Spleen (tissue), 11 donors: ENCODE data around the gene NRXN3. TPM values are rescaled to one million over a fixed set of nuclear protein-coding genes. Genes with fewer than 3 reads are reported as not detected.

Experiments used
- DNase-seq: peaks from one replicate; pipeline ENCODE4 v3.0.0-alpha.2; 2020
- H3K27ac ChIP-seq, 8 donors: fragments of 200-600 bp; sonication (generic) in 7 of 8; 1 replicate in 4 of 8; 2 replicates in 4 of 8; pipeline versions ENCODE4 v1.5.0 to v1.8.0; 2016 to 2021; ENCODE audit warnings: inconsistent platforms in 4 of 8, mild to moderate bottlenecking in 4 of 8, moderate library complexity in 1 of 8
- H3K27me3 ChIP-seq, 7 donors: fragments of 200-600 bp; sonication (generic) in 6 of 7; replicated peaks in 1 of 7; 1 replicate in 4 of 7; 2 replicates in 3 of 7; pipeline versions ENCODE4 v1.5.0 to v1.8.0; 2016 to 2021; ENCODE audit warnings: inconsistent platforms in 3 of 7, mild to moderate bottlenecking in 1 of 7
- H3K36me3 ChIP-seq, 6 donors: fragments of 200-600 bp; sonication (generic) in 5 of 6; 1 replicate in 4 of 6; 2 replicates in 2 of 6; pipeline versions ENCODE4 v1.5.0 to v1.8.0; 2016 to 2021; ENCODE audit warnings: inconsistent platforms in 2 of 6
- H3K4me1 ChIP-seq, 6 donors: fragments of 200-600 bp; sonication (generic) in 5 of 6; 1 replicate in 3 of 6; 2 replicates in 3 of 6; pipeline versions ENCODE4 v1.5.0 to v1.8.0; 2016 to 2021; ENCODE audit warnings: inconsistent platforms in 3 of 6
- H3K4me3 ChIP-seq, 8 donors: fragments of 200-600 bp; sonication (generic) in 7 of 8; 1 replicate in 4 of 8; 2 replicates in 4 of 8; pipeline versions ENCODE4 v1.5.0 to v1.8.0; 2016 to 2021; ENCODE audit warnings: inconsistent platforms in 4 of 8, mild to moderate bottlenecking in 4 of 8, moderate library complexity in 2 of 8
- H3K9me3 ChIP-seq, 8 donors: fragments of 200-600 bp; sonication (generic) in 7 of 8; 1 replicate in 4 of 8; 2 replicates in 4 of 8; pipeline versions ENCODE4 v1.5.0 to v1.8.0; 2016 to 2021; ENCODE audit warnings: inconsistent platforms in 4 of 8
- POLR2A ChIP-seq, 3 donors: fragments of 450-650 bp; IDR thresholded peaks; one replicate each; pipeline ENCODE4 v1.5.1; 2017; ENCODE audit warnings: antibody characterized with exemption in 3 of 3, mild to moderate bottlenecking in 1 of 3
- POLR2AphosphoS5 ChIP-seq, 3 donors: sonication (generic); formaldehyde crosslinking; IDR thresholded peaks; one replicate each; pipeline ENCODE4 v1.5.1; 2017; ENCODE audit warnings: antibody characterized with exemption in 3 of 3
- WGBS, 5 donors: extraction: QIAGEN DNeasy Blood & Tissue Kit in 3 of 5; methylation state at CpG; one replicate each; pipeline versions ENCODE4 v1.1.5 to v1.1.7; 2013 to 2018; 5-methylcytosine and 5-hydroxymethylcytosine counted together
- intact Hi-C: fragments of 100-400 bp; cut with DNase I; formaldehyde crosslinking; loops from one replicate; pipeline ENCODE4 v1.15.0; 2023; ENCODE audit warnings: low total_unique reads
- polyA plus RNA-seq, 3 donors: library from polyadenylated mRNA; stranded (reverse); fragments of 200-250 nt; gene quantifications; one replicate each; pipeline ENCODE4 v1.2.1, GENCODE V29; 2013
- total RNA-seq, 7 donors: library from RNA; depleted of rRNA in 3 of 7; stranded (reverse); fragments of >200 nt in 3 of 7; fragmentation: NEBNext Ultra II Directional in 4 of 7; extraction: Animal tissue kit (Norgen Biotek cat#: 25700) in 4 of 7; gene quantifications; one replicate each; pipeline versions ENCODE4 v1.1.0 to v1.2.1, GENCODE V29; 2016 to 2021
- TF ChIP-seq, protein P1 (sequence below), 11 experiments: fragments of 200-600 bp in 7 of 11; fragments of 450-650 bp in 4 of 11; sonication (generic) in 4 of 11; IDR thresholded peaks in 8 of 11; conservative IDR thresholded peaks in 3 of 11; 1 replicate in 7 of 11; 2 replicates in 4 of 11; pipeline versions ENCODE4 v1.4.0 to v1.8.0; 2016 to 2021; ENCODE audit warnings: antibody characterized with exemption in 11 of 11, inconsistent platforms in 4 of 11, mild to moderate bottlenecking in 1 of 11
- donor health status: healthy with polysubstance abuse.
- donor health status: DM: no; HTN: no; CAD: no; lungs with moderate emphysema.
- donor health status: DM: no; HTN: no; CAD: no.
- donor health status: Bipolar disorder and iron deficiency.
- donor health status: healthy.
- donor health status: DM: no; HTN: no; CAD: no.
- donor health status: DM: yes; HTN: yes; CAD: no.

The NRXN3 gene
- total and polyA plus RNA-seq, 10 donors = 0.21 to 11.5 (median 1.6) TPM

DNA sequence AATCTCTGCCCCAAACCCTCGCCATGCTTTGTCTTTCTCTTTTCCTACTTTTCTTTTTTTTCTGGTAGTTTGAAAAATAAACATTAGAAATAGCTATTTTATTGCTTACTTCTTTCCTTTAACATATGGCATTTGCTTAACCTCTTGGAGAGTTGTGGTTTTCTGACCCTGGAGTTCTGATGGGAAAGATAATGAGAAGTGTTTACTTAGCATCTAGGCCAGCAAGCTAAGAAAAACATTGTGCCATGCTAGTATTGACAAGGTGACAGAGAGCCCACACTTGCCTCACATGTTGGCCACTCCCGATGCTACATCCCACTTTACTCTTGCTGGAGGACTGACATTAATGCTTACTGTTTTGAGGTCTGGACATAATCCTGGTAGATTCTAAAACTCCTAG is 1154.9 kb downstream of the NRXN3 start:
- no peak overlapping the region for H3K4me3 ChIP-seq
- no peaks in the 10 kb centered on the region for H3K36me3 ChIP-seq
- H3K4me1 ChIP-seq = no peaks in the 10 kb centered on the region
- 20 to 64% (median 41%) methylated on average over 2 of the region's 2 CpGs for WGBS, 5 donors
- DNase-seq = no peak
- no peaks in the 10 kb centered on the region for H3K9me3 ChIP-seq
- TF ChIP-seq POLR2A (IDR thresholded peaks at IDR 0.05) = no peak
- TF ChIP-seq, protein P1, sequence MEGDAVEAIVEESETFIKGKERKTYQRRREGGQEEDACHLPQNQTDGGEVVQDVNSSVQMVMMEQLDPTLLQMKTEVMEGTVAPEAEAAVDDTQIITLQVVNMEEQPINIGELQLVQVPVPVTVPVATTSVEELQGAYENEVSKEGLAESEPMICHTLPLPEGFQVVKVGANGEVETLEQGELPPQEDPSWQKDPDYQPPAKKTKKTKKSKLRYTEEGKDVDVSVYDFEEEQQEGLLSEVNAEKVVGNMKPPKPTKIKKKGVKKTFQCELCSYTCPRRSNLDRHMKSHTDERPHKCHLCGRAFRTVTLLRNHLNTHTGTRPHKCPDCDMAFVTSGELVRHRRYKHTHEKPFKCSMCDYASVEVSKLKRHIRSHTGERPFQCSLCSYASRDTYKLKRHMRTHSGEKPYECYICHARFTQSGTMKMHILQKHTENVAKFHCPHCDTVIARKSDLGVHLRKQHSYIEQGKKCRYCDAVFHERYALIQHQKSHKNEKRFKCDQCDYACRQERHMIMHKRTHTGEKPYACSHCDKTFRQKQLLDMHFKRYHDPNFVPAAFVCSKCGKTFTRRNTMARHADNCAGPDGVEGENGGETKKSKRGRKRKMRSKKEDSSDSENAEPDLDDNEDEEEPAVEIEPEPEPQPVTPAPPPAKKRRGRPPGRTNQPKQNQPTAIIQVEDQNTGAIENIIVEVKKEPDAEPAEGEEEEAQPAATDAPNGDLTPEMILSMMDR (IDR thresholded peaks at IDR 0.05 in 8 of 11, conservative IDR thresholded peaks at IDR 0.05 in 3 of 11) = no peak
- TF ChIP-seq POLR2AphosphoS5 (IDR thresholded peaks at IDR 0.05) = no peak
- intact Hi-C loops = no loop called here
- no peak overlapping the region for H3K27ac ChIP-seq
- no peaks in the 10 kb centered on the region for H3K27me3 ChIP-seq

DNA sequence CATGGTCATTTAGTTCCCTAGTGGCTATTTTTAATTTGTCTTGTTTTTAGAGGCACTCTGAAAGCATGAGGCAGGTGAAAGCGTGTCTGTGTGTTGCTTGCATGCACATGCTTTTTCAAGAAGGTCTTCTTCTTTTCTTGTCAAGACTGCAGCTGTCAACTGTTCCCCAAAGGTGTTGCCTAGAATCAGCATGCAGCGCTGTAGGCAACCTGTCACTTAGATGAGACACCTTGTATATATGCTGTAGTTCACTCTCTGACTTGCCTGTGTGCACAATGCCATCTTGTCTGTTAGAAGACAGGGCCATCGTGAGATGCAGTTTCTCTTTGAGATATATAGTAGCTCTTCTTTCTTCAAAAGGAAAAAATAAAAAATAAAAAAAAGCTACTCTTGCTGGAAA is 1155.4 kb downstream of the NRXN3 start:
- H3K9me3 ChIP-seq = no peaks in the 10 kb centered on the region
- intact Hi-C loops = no loop called here
- no peaks in the 10 kb centered on the region for H3K4me1 ChIP-seq
- TF ChIP-seq POLR2A (IDR thresholded peaks at IDR 0.05) = no peak
- TF ChIP-seq, protein P1 (IDR thresholded peaks at IDR 0.05 in 8 of 11, conservative IDR thresholded peaks at IDR 0.05 in 3 of 11) = no peak
- TF ChIP-seq POLR2AphosphoS5 (IDR thresholded peaks at IDR 0.05) = no peak
- no peak for DNase-seq
- no peaks in the 10 kb centered on the region for H3K36me3 ChIP-seq
- 79 to 84% (median 82%) methylated on average over 3 of the region's 3 CpGs for WGBS, 5 donors
- H3K27ac ChIP-seq = no peak overlapping the region
- no peak overlapping the region for H3K4me3 ChIP-seq
- no peaks in the 10 kb centered on the region for H3K27me3 ChIP-seq

DNA sequence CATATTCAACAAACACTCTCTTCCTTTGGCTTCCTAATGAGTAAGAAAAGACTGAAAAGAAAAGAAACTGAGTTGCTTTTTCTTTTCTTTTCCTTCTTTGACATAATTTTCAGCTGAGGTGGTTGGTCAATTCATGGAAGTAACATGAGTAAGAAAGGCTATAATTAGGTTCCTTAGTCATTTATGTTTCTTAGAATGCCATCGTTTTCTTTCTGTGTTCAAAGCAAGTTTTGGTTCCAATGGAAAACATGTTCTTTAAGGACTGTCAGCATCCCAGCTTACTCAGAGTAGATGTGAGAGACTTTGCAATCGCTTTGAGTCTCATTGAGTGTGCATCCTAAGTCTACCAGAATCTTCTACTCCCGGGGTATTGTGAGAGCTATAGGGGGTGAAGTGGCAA is 1158.7 kb downstream of the NRXN3 start:
- 60 to 87% (median 82%) methylated on average over 3 of the region's 3 CpGs for WGBS, 5 donors
- intact Hi-C loops = no loop called here
- Histone ChIP-seq H3K27me3 (no peaks in the 10 kb centered on the region), H3K4me1 (no peaks in the 10 kb centered on the region), H3K9me3 (no peaks in the 10 kb centered on the region), H3K27ac (no peak overlapping the region), H3K36me3 (no peaks in the 10 kb centered on the region), H3K4me3 (no peak overlapping the region)
- no peak for TF ChIP-seq POLR2A (IDR thresholded peaks at IDR 0.05)
- TF ChIP-seq, protein P1 (IDR thresholded peaks at IDR 0.05 in 8 of 11, conservative IDR thresholded peaks at IDR 0.05 in 3 of 11) = no peak
- no peak for TF ChIP-seq POLR2AphosphoS5 (IDR thresholded peaks at IDR 0.05)
- no peak for DNase-seq

DNA sequence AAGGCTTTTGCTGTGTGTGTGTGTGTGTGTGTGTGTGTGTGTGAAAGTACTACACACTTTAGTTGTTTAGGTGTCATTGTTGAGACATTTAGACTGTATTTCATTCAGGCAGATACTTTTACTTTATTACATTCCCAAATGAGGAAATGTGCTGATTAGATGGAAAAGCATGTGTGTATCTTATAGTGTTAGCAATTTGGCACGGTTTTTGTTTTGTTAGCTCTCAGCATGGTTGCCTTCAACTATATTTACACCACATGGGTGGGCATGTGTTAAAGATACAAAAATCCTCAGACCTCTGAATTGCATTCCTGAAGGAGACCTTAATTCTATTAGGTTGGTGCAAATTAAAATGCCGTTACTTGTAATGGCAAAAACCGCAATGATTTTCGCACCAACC is 1161.7 kb downstream of the NRXN3 start:
- Histone ChIP-seq H3K4me1 (no peaks in the 10 kb centered on the region), H3K27me3 (no peaks in the 10 kb centered on the region), H3K27ac (no peak overlapping the region), H3K9me3 (no peaks in the 10 kb centered on the region), H3K4me3 (no peak overlapping the region), H3K36me3 (no peaks in the 10 kb centered on the region)
- no peak for DNase-seq
- 75 to 87% (median 85%) methylated on average over 4 of the region's 4 CpGs for WGBS, 5 donors
- TF ChIP-seq POLR2AphosphoS5 (IDR thresholded peaks at IDR 0.05) (no peak), POLR2A (IDR thresholded peaks at IDR 0.05) (no peak)
- TF ChIP-seq, protein P1 (IDR thresholded peaks at IDR 0.05 in 8 of 11, conservative IDR thresholded peaks at IDR 0.05 in 3 of 11) = no peak
- intact Hi-C loops = no loop called here
